A549 (cell line): Measurements from ENCODE around the gene THYN1. TPM values are rescaled to one million over a fixed set of nuclear protein-coding genes. Genes with fewer than 3 reads are reported as not detected.

Experiments used
- ATAC-seq, 2 experiments: fragments of 200-7000 bp in 1 of 2; fragments of >200 bp in 1 of 2; cut with Nextera tagmentation in 1 of 2; cut with Tn5 transposase in 1 of 2; 3 replicates each; pipeline versions ENCODE4 v1.8.0 to v1.9.1; 2018 to 2020; ENCODE audit warnings: mild to moderate bottlenecking in 1 of 2, moderate library complexity in 1 of 2
- CTCF ChIA-PET: fragments of 300-600 bp; sonication (Branson Sonifier 250); formaldehyde crosslinking; extraction: SDS; loops from one replicate; lab custom pipeline; 2021; ENCODE audit warnings: antibody characterized with exemption, inconsistent platforms; lab: Yijun Ruan, JAX
- POLR2A ChIA-PET: fragments of 350-600 bp; formaldehyde crosslinking; extraction: SDS; loops from one replicate; lab custom pipeline; 2021; ENCODE audit warnings: antibody characterized with exemption, inconsistent platforms; lab: Yijun Ruan, JAX
- DNase-seq, 2 experiments: peaks; one replicate each; pipeline versions ENCODE4 v3.0.0 to v3.0.0-alpha.2; 2011 to 2016; ENCODE audit warnings: low read depth in 1 of 2, low spot score in 1 of 2
- FAIRE-seq: peaks from 2 replicates; lab custom pipeline; 2011; peaks lifted over from hg19 to GRCh38; lab: Jason Lieb, UNC
- H3K27ac ChIP-seq, 2 experiments: fragments of >200 bp; sonication (Bioruptor Twin); formaldehyde crosslinking; 3 replicates each; pipeline ENCODE4 v1.5.1; 2016 to 2017
- H3K4me1 ChIP-seq: fragments of >200 bp; sonication (Bioruptor Twin); formaldehyde crosslinking; 3 replicates; pipeline ENCODE4 v1.6.1; 2016
- H3K4me2 ChIP-seq: fragments of >200 bp; sonication (Bioruptor Twin); formaldehyde crosslinking; 3 replicates; pipeline ENCODE4 v1.6.1; 2016
- H3K4me3 ChIP-seq: fragments of >200 bp; sonication (Bioruptor Twin); formaldehyde crosslinking; 3 replicates; pipeline ENCODE4 v1.5.1; 2016
- H3K9me3 ChIP-seq: fragments of >200 bp; sonication (Bioruptor Twin); formaldehyde crosslinking; 3 replicates; pipeline ENCODE4 v1.6.1; 2016
- BCL3 ChIP-seq: fragments of >200 bp; sonication (Bioruptor Twin); formaldehyde crosslinking; IDR thresholded peaks from 3 replicates; pipeline ENCODE4 v1.6.1; 2016
- CTCF ChIP-seq: fragments of >200 bp; sonication (Bioruptor Twin); formaldehyde crosslinking; IDR thresholded peaks from 3 replicates; pipeline ENCODE4 v1.5.1; 2016
- EHF ChIP-seq: fragments of 250-450 bp; sonication (Bioruptor Pico); IDR thresholded peaks from 2 replicates; pipeline ENCODE4 v1.5.0; 2020; ENCODE audit warnings: mild to moderate bottlenecking
- EHMT2 ChIP-seq: fragments of 200-600 bp; sonication (generic); IDR thresholded peaks from 2 replicates; pipeline ENCODE4 v1.6.1; 2016; ENCODE audit warnings: antibody characterized with exemption, low read depth, mild to moderate bottlenecking, moderate library complexity
- EP300 ChIP-seq, 2 experiments: fragments of >200 bp; sonication (Bioruptor Twin); formaldehyde crosslinking; IDR thresholded peaks; 2 replicates in 1 of 2; 3 replicates in 1 of 2; pipeline ENCODE4 v1.6.1; 2016 to 2017
- HEYL ChIP-seq: fragments of 250-450 bp; sonication (Bioruptor Pico); IDR thresholded peaks from 2 replicates; pipeline ENCODE4 v1.8.0; 2021; ENCODE audit warnings: mild to moderate bottlenecking, moderate library complexity
- HOXB13 ChIP-seq: fragments of 250-450 bp; sonication (Bioruptor Pico); IDR thresholded peaks from 2 replicates; pipeline ENCODE4 v1.5.0; 2020; ENCODE audit warnings: low read depth, mild to moderate bottlenecking, moderate library complexity
- JUN ChIP-seq, 2 experiments: fragments of >200 bp; sonication (Bioruptor Twin); formaldehyde crosslinking; IDR thresholded peaks; 2 replicates in 1 of 2; 3 replicates in 1 of 2; pipeline ENCODE4 v1.6.1; 2016 to 2017
- JUNB ChIP-seq: fragments of >200 bp; sonication (Bioruptor Twin); formaldehyde crosslinking; IDR thresholded peaks from 2 replicates; pipeline ENCODE4 v1.6.1; 2016
- MAFK ChIP-seq: fragments of 450-650 bp; IDR thresholded peaks from 2 replicates; pipeline ENCODE4 v1.6.1; 2014; ENCODE audit not compliant: partially characterized antibody
- MAX ChIP-seq: IDR thresholded peaks from 2 replicates; pipeline ENCODE4 v1.6.1; 2012
- NFE2L2 ChIP-seq: fragments of 150-350 bp; conservative IDR thresholded peaks from 2 replicates; pipeline ENCODE4 v1.6.1; 2014; ENCODE audit warnings: low read length
- NPAS2 ChIP-seq: fragments of 250-450 bp; sonication (Bioruptor Pico); IDR thresholded peaks from 2 replicates; pipeline ENCODE4 v1.8.0; 2022; ENCODE audit warnings: mild to moderate bottlenecking, moderate library complexity, borderline replicate concordance
- POLR2A ChIP-seq: IDR thresholded peaks from 2 replicates; pipeline ENCODE4 v1.6.1; 2012; ENCODE audit warnings: mild to moderate bottlenecking, low read length
- POLR2AphosphoS2 ChIP-seq: conservative IDR thresholded peaks from 2 replicates; pipeline ENCODE4 v1.6.1; 2012; ENCODE audit warnings: low read length, improper control_type of control experiment, inconsistent platforms
- RAD21 ChIP-seq, 2 experiments: fragments of >200 bp in 1 of 2; sonication (Bioruptor Twin) in 1 of 2; formaldehyde crosslinking in 1 of 2; IDR thresholded peaks in 1 of 2; conservative IDR thresholded peaks in 1 of 2; 2 replicates in 1 of 2; 3 replicates in 1 of 2; pipeline ENCODE4 v1.6.1; 2012 to 2018; ENCODE audit warnings: inconsistent platforms in 1 of 2
- RCOR1 ChIP-seq: fragments of 150-350 bp; IDR thresholded peaks from 2 replicates; pipeline ENCODE4 v1.6.1; 2014; ENCODE audit warnings: antibody characterized with exemption, low read length, low read depth
- RFX5 ChIP-seq: fragments of 450-650 bp; IDR thresholded peaks from 2 replicates; pipeline ENCODE4 v1.7.1; 2014; ENCODE audit warnings: antibody characterized with exemption, mild to moderate bottlenecking, moderate library complexity
- SMC3 ChIP-seq: fragments of >200 bp; sonication (Bioruptor Twin); formaldehyde crosslinking; IDR thresholded peaks from 3 replicates; pipeline ENCODE4 v1.6.1; 2018; ENCODE audit warnings: inconsistent platforms
- TP53 ChIP-seq: fragments of 250-450 bp; sonication (Bioruptor Pico); IDR thresholded peaks from 2 replicates; pipeline ENCODE4 v1.5.0; 2021; ENCODE audit warnings: mild to moderate bottlenecking, moderate library complexity
- USF2 ChIP-seq: fragments of 450-650 bp; IDR thresholded peaks from 2 replicates; pipeline ENCODE4 v1.6.1; 2014; ENCODE audit warnings: antibody characterized with exemption
- WGBS: methylation state at CpG from one replicate; pipeline ENCODE4 v1.1.6; 2017; ENCODE audit errors: missing lambda C conversion rate; 5-methylcytosine and 5-hydroxymethylcytosine counted together
- polyA minus RNA-seq: library from RNA; depleted of rRNA, polyadenylated mRNA; stranded (reverse); fragments of >200 nt; gene quantifications from 2 replicates; pipeline ENCODE4 v1.2.3, GENCODE V29; 2011; rRNA and poly(A)+ RNA removed
- polyA plus RNA-seq, 4 experiments: library from polyadenylated mRNA; depleted of rRNA in 3 of 4; stranded (reverse); fragments of >200 nt; fragmentation: RNase III in 1 of 4; extraction: RNeasy Plus Mini Kit Qiagen cat#74134 plus additional on column Dnase treatment in 1 of 4; gene quantifications; 2 replicates in 3 of 4; 3 replicates in 1 of 4; pipeline ENCODE4 v1.2.3, GENCODE V29; 2011 to 2017

The THYN1 gene
- polyA plus RNA-seq (2011; rRNA removed) (27.9 and 32.7 TPM in 2 replicates), polyA plus RNA-seq (2017; fragmentation: RNase III; extraction: RNeasy Plus Mini Kit Qiagen cat#74134 plus additional on column Dnase treatment) (16.9 to 22.6 TPM (median 20.8 TPM) in 3 replicates), polyA minus RNA-seq (14.3 and 18.5 TPM in 2 replicates)
- polyA plus RNA-seq (2012; cell fraction: cytosol; rRNA removed) = 14.6 and 14.8 TPM in 2 replicates
- polyA plus RNA-seq (2012; cell fraction: nucleus; rRNA removed) = 5.8 and 7.7 TPM in 2 replicates

- DNase-seq (peak; percentile 86 to 90), ATAC-seq (peak; percentile 99 to 100), FAIRE-seq (no peak)
- Histone ChIP-seq H3K27ac (peak within 1 kb of the TSS; percentile 78 to 89), H3K4me3 (peak within 1 kb of the TSS; percentile 55), H3K9me3 (no peaks in the 10 kb centered on the region), H3K4me2 (peak within 1 kb of the TSS; percentile 94), H3K4me1 (peaks cover 13% of the 10 kb centered on the region)
- ChIA-PET POLR2A (interaction anchor here (0.5 to 1.2 kb wide), 2 partner anchors 29 to 133 kb away, joined by 6 to 19 read pairs; partner anchors contain the start of genes NCAPD3 and VPS26B), CTCF (interaction anchor here (0.7 to 2.5 kb wide), 3 partner anchors 9 to 326 kb away, joined by 3 to 12 read pairs (median 3); no protein-coding TSS in a partner anchor)
- WGBS = no CpG with 5 or more reads among the region's 70 CpGs
- TF ChIP-seq POLR2AphosphoS2 (no peak), HEYL (CRISPR knock-in tag) (no peak), EHF (no peak), JUN (IDR thresholded peaks at IDR 0.05) (peak; percentile 27 to 33; a peak in 2 of 5 replicates), POLR2A (peak; percentile 78), MAX (no peak; the same call in none of the 2 replicates)
Measured at GRCh38 chr11:134253188-134253993, at the start of gene THYN1, which contains the start of gene ACAD8. Gene THYN1, minus strand, starts transcription at chr11:134253352. Its CDS starts 470 bp downstream, at chr11:134252882. Gene ACAD8, plus strand, starts transcription at chr11:134253568. Its CDS starts 33 bp downstream, at chr11:134253601.

GRCh38 chr11:134294664-134295063, 41.5 kb upstream of the THYN1 start:
- no peak overlapping the region for H3K4me2 ChIP-seq
- 23% methylated on average over 9 of the region's 9 CpGs for WGBS
- POLR2A ChIA-PET = no interaction called here
- FAIRE-seq (no peak), DNase-seq (no peak), ATAC-seq (no peak)
- H3K4me3 ChIP-seq = no peak overlapping the region
- CTCF ChIA-PET = no interaction called here
- H3K9me3 ChIP-seq = no peaks in the 10 kb centered on the region
- TF ChIP-seq EHMT2 = no peak
- no peak for TF ChIP-seq MAFK
- TF ChIP-seq RCOR1 = no peak
- TF ChIP-seq RFX5 = no peak
- no peak for TF ChIP-seq RAD21 (conservative IDR thresholded peaks at IDR 0.05 in 1 of 2, IDR thresholded peaks at IDR 0.05 in 1 of 2)
- no peak for TF ChIP-seq NPAS2 (CRISPR knock-in tag)
- TF ChIP-seq USF2 = no peak
- no peak for TF ChIP-seq POLR2AphosphoS2
- TF ChIP-seq CTCF = no peak
- TF ChIP-seq EP300 (IDR thresholded peaks at IDR 0.05) = no peak
- TF ChIP-seq JUNB = no peak
- no peak for TF ChIP-seq SMC3
- no peak for TF ChIP-seq NFE2L2
- no peak for TF ChIP-seq TP53 (CRISPR knock-in tag)
- TF ChIP-seq HOXB13 (CRISPR knock-in tag) = no peak
- TF ChIP-seq BCL3 = no peak
- TF ChIP-seq JUN (IDR thresholded peaks at IDR 0.05) = no peak
- TF ChIP-seq, all 56 proteins: peak for 0
- Histone ChIP-seq H3K4me1 (no peaks in the 10 kb centered on the region), H3K27ac (no peak overlapping the region)
